Measurements from ENCODE around the gene TMEM192.
"Not testable (repeated sequence)": the region's sequence is repeated elsewhere in the genome, so short reads cannot be mapped to it uniquely, and the experiment has no call there.

TMEM192 gene

DNA sequence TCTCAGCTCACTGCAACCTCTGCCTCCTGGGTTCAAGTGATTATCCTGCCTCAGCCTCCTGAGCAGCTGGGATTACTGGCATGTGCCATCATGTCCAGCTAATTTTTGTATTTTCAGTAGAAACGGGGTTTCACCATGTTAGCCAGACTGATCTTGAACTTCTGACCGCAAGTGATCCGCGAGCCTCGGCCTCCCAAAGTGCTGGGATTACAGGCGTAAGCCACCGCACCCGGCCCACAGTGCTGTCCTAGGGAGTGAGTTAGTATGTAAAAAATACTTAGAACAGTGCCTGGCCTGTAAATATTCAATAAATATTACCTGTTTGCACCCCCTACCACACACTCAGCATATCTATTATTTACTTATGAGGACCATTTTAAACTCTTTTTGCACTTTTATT is 20.5 kb downstream of the TMEM192 start:
- DNase-seq (ENCODE audit: low read depth), result not testable (repeated sequence)

DNA sequence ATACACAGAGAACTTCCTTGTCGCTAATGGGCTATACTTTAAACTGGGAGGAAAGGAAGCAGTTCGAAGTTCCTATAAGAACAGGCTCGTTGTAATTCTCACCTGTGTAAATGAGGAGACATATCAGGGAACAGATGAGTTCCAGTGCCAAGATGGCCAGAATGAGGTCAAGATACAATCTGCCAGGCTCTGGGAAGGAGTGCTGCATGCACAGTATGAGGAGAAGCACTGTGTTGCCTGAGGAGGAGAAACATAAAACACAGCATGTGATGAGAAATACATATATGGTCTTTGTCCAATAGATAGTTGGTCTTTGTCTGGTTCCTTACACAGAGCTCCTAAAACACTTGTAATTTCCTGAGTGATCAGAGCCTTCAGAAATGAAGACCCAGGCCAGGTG is 24.3 kb downstream of the TMEM192 start:
- no peak for DNase-seq (ENCODE audit: low read depth)

DNA sequence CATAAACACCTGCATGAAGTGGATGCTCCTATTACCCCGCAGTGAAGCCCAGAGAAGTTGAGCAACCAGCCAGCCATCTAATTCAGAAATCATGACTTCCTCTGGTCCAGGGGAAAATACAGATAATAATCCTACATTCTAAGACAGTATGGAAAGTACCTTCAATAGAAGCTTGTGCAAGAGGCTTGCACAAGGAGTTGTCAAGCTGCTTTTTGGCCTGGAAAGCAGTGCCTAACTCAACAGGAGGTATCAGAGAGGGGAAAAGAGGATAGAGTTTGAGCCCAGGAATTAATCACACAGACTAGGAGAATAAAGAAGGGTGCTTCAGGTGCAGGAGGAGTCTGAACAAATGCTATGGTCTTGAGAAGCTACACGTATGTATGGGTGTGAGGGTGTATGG is 26.7 kb downstream of the TMEM192 start:
- DNase-seq (ENCODE audit: low read depth), result peak; percentile 62

DNA sequence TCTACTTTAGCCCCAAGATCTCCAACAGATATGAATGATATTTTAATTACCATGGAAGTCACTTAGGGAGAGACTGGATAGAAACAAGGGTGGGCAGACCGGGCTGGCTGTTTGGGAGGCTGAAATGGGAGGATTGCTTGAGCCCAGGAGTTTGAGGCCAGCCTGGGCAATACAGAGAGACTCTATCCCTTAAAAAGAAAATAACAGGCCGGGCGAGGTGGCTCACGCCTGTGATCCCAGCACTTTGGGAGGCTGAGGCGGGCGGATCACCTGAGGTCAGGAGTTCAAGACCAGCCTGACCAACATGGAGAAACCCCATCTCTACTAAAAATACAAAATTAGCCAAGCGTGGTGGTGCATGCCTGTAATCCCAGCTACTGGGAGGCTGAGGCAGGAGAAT is 27.9 kb downstream of the TMEM192 start:
- not testable (repeated sequence) for DNase-seq (ENCODE audit: low read depth)

DNA sequence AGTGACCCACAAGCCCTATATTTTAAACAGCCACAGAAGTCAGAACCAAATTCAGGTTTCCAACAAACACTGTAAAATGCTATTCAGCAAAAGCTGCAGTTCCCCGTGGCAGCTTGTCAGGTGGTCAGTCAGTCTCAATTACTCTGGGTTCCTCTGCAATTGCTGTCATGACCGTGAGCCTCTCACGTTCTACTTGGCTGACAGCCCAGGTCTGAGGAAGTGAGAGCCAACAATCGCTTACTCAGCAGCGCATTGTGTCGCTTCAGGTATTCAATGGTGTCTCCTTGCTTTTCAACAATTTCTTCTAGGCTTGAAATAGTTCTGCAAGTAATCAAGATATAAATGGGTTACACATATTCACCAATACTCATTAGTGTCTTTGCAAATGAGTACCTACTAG is 33.2 kb downstream of the TMEM192 start:
- DNase-seq (ENCODE audit: low read depth), result peak; percentile 12

DNA sequence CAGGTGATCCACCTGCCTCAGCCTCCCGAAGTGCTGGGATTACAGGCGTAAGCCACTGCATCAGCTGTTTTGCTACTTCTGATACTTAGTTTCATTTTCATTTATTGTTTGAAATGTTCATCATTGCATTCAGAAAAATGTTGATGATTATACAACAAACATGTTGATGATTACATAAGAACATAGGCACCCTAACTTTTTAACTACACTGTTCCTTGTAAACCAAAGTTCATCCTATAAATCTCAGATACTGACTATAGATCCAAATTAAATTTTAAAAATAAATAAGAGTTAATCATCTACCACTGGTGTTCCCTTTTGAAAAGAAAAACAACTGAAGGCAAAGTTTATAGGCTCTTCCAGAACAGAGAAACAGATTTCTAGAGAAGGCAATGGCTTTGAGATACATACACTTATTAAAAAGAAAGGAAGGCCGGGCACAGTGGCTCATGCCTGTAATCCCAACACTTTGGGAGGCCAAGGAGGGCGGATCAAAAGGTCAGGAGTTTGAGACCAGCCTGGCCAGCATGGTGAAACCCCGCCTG is 35.6 kb downstream of the TMEM192 start:
- DNase-seq (ENCODE audit: low read depth), result no peak

DNA sequence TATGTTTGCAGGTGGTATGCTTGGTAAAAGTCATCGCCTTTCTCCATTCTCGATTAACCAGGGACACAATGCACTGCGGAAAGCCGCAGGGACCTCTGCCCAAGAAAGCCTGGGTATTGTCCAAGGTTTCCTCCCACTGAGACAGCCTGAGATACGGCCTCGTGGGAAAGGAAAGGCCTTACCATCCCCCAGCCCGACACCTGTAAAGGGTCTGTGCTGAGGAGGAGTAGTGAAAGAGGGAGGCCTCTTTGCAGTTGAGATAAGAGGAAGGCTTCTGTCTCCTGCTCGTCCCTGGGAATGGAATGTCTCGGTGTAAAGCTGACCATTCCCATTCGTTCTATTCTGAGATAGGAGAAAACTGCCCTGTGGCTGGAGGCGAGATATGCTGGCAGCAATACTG is 39.3 kb downstream of the TMEM192 start:
- peak; percentile 51 for DNase-seq (ENCODE audit: low read depth)

DNA sequence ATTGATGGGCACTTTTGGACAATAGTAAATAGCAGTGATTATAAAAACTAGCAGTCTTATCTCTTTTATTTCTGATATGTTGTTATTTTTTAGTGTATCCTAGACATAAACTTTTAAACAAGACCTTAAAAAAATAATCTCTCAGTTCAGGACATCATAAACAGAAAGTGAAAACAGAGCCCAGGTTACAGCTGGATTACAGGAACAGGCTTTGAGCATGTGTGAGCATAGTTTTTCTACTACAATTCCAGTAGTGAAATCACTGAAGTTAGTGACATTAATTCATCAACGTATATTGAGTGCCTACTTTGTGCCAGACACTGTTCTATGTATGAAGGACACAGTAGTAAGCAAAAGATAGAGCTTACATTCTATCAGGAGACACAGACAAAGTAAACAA is 42.1 kb downstream of the TMEM192 start:
- no peak for DNase-seq (ENCODE audit: low read depth)

DNA sequence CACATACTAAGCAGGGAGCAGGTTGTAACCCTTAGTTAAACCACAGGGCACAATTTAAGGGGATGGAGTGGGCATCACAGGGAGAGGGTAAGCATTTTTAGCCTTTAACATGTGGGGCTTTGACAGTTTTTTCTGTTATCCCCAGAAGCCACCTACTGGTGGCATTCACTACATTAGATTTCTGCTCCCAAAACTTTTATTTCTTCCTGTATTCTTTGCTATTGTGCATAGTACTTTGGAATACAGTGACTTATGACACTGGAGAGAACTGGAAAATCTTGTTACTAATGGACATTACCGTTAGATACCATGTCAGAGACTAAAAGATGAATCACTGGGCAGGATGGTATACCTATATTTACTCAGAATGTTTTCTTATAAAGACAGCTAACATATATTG is 51.7 kb downstream of the TMEM192 start:
- DNase-seq (ENCODE audit: low read depth), result no peak

DNA sequence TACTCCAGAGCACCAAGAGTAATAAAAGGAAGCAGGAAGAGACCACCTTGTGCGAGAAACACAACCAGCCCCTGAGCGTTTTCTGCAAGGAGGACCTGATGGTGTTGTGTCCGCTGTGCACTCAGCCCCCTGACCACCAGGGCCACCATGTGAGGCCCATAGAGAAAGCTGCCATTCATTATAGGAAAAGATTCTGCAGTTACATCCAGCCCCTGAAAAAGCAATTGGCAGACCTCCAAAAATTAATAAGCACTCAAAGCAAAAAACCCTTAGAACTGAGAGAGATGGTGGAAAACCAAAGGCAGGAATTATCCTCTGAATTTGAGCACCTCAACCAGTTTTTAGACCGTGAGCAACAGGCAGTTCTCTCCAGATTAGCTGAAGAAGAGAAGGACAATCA is 53.3 kb downstream of the TMEM192 start:
- no peak for DNase-seq (ENCODE audit: low read depth)

DNA sequence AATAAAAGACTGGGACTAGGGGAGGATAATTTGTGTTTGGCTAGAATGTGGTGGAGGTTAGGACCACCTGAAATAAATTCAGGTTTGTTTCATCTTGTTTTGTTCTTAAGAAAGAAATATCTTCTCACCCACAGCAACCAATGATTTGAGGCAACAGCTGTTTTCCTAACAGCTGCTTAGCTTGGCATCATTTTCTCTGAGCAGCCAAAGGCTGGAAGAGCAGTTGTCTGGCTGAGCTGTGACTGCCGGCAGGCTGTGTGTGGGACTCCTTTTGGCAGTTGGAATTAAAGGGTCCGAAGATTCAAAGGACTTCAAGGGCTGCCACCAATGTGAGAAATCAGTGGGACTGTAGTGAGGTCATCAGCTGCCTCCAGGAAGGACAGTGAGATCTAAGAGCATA is 54.0 kb downstream of the TMEM192 start:
- no peak for DNase-seq (ENCODE audit: low read depth)

DNA sequence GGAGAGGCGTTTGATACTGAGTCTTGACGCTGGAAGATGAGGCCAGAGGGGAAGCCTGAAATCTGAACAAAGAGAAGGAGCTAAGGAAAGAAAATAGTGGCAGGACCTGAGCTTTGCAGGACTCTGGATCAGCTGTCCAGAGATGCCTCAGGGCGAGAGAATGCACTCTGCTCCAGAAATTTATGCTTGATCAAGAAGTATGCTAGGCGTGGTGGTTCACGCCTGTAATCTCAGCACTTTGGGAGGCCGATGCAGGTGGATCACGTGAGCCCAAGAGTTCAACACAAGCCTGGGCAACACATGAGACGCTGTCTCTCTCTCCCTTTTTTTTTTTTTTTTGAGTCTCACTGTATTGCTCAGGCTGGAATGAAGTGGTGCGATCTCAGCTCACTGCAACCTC is 57.1 kb downstream of the TMEM192 start:
- no peak for DNase-seq (ENCODE audit: low read depth)

DNA sequence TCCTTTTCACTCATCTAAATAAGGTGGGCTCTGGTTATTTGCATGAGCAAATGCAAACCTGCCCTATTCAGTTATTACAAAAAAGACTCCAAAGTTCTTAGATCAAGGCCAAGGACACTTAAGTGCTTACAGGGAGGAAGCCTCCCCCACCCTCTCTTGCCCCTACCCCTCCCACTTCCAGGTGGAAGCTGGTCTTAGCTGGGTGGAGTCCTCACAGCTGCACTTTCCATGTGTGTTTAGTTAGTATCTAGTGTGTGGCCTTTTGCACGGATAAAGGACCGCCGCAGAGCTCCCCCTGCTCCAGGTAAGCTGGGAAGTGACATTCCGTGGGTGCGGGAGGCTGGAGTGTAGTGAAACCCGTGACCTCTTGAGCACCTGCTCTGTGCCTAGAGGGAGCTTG is 59.0 kb downstream of the TMEM192 start, which contains the start of gene TRIM75:
Gene TRIM75, plus strand, starts transcription at position 222 of the 400 bp plus-strand sequence. CDS start 5,282 bp downstream, outside the sequence.
- no peak for DNase-seq (ENCODE audit: low read depth)

DNA sequence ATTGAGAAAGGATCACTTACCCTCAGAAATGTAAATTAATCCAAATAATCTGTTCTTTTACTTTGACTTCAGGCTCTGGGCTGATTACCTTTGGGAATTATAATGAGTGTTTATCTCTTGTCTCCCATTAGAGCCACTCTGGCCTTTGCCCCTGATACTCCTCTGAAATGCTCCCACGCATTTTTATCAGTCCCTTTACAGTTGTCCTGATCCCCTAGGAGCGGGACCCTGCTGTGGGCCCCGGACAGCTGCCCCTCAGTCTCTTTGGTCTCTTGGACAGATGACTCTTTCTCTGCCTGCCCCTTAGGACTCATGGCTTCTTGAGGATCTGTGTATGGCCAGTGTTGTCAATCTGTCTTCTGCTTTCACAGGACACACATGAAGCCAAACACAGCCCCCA is 60.0 kb downstream of the TMEM192 start:
- DNase-seq (ENCODE audit: low read depth), result no peak

DNA sequence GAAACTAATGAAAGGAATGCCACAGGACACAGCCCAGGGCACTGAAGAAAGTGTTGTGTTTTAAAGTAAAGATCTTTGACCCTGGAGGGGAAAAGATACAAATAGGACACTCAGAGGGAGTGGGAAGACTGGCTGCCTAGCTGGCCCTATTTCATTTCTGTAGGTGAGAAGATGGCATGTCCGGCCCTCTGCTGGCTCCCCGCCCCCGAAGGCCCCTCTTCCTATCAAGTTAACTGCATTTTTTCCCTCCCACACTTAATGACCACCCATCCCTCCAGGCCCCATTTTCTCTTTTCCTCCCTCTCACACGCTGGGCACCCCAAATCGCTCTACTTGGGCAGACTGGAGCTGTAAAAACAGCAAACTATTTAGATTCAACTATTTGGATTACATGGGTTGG is 64.5 kb downstream of the TMEM192 start:
- DNase-seq (ENCODE audit: low read depth), result no peak

DNA sequence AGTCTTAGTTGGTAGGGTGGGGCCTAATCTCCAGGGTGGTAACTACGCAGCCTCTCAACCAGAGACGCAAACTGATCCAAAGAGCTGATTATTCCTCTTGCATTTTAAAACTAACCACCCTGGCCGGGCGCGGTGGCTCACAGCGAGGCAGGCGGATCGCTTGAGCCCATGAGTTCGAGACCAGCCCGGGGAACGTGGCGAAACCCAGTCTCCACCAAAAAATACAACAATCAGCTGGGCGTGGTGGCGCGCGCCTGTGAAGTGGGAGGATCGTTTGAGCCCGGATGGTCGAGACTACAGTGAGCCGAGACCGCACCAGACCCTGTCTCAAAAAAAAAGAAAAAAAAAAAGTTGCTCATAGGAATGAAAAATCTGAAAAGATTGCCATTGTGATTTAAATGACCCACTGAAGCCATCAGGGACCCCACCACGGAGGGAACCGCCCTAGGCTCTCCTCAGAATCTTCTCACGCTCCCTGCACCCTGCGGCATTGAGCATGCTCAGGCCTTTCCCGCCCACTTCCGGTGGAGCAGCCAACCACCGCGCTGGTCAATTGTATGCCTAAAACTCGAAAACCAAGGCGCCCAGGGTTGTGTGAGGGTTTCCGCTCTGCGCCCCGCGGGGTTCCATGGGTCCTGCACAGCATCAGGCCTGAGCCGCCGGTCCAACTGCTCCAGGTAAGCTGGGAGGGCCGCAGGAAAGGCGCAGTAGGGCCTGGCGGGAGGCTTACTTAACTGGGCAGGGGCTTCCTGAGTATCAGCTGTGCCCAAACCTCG is 81.0 kb downstream of the TMEM192 start, which contains the start of gene TRIM60:
Gene TRIM60, plus strand, starts transcription at position 564 of the 776 bp plus-strand sequence. CDS start 8,074 bp downstream, outside the sequence.
- no peak for DNase-seq (ENCODE audit: low read depth)

DNA sequence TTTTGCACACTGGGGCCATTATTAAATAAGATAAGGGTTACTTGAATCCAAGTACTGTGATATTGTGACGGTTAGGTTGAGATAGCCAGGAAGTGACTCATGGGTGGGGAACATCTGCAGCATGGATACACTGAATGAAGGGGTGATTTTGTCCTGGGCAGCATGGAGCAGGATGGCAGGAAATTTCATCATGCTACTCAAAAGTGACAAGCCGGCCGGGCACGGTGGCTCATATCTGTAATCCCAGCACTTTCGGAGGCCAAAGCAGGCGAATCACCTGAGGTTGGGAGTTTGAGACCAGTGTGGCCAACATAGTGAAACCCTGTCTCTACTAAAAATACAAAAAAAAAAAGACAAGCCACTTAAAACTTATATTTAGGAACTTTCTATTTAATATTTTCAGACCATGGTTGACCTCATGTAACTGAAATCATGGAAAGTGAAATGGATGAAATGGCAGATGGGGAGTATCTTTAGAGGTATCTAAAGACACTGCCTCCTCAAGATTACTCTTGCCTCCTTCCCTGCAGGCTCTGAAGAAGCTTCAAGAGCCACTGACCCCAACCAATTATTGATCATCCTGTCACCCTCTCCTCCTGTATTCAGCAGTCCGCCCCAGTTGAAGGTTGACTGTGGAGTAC is 84.8 kb downstream of the TMEM192 start:
- no peak for DNase-seq (ENCODE audit: low read depth)

DNA sequence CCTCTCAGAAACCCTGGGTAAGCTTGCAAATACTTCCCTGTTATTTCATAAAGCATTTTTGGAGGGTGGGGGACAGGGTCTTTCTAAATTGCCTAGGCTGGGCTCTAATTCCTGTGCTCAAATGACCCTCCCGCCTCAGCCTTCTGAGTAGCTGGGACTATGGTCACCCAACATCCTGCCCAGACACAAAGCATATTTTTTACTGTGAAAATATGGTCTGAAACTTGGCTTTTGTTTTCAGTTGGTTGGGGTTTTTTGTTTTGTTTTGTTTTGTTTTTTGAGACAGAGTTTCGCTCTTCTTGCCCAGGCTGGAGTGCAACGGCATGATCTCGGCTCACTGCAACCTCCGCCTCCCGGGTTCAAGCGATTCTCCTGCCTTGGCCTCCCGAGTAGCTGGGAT is 86.9 kb downstream of the TMEM192 start:
- DNase-seq (ENCODE audit: low read depth), result not testable (repeated sequence)

Data from amniotic epithelial cell (primary cell).